Memory B cell (primary cell): ENCODE measurements around the gene DCUN1D4.
"Not testable (repeated sequence)": the region's sequence is repeated elsewhere in the genome, so short reads cannot be mapped to it uniquely, and the experiment has no call there.

Experiments
- ATAC-seq: fragments of 150-1000 bp; cut with Tn5 transposase; 2 replicates; pipeline ENCODE4 v1.10.0; 2021; ENCODE audit warnings: low read depth, mild to moderate bottlenecking, moderate library complexity
- DNase-seq, 2 donors: peaks; one replicate each; pipeline ENCODE4 v3.0.0; 2022; ENCODE audit warnings: low spot score in 2 of 2
- H3K27ac Mint-ChIP-seq: one replicate; pipeline ENCODE4 v1.8.0; 2022; ENCODE audit warnings: mild to moderate bottlenecking, moderate library complexity, mixed read lengths
- H3K27me3 Mint-ChIP-seq: one replicate; pipeline ENCODE4 v1.8.0; 2022; ENCODE audit warnings: mixed read lengths
- H3K36me3 Mint-ChIP-seq: one replicate; pipeline ENCODE4 v1.8.0; 2022; ENCODE audit warnings: mild to moderate bottlenecking, mixed read lengths
- H3K4me1 Mint-ChIP-seq: one replicate; pipeline ENCODE4 v1.8.0; 2022; ENCODE audit warnings: mixed read lengths
- H3K4me3 Mint-ChIP-seq: one replicate; pipeline ENCODE4 v1.8.0; 2022; ENCODE audit warnings: mild to moderate bottlenecking, moderate library complexity, mixed read lengths
- H3K9me3 Mint-ChIP-seq: one replicate; pipeline ENCODE4 v1.8.0; 2022; ENCODE audit warnings: mixed read lengths

The DCUN1D4 gene

DNA sequence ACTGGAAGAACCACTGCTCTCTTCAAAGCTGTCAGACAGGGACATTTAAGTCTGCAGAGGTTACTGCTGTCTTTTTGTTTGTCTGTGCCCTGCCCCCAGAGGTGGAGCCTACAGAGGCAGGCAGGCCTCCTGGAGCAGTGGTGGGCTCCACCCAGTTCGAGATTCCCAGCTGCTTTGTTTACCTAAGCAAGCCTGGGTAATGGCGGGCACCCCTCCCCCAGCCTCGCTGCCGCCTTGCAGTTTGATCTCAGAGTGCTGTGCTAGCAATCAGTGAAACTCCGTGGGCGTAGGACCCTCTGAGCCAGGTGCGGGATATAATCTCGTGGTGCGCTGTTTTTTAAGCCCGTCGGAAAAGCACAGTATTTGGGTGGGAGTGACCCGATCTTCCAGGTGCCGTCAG is 97.5 kb downstream of the DCUN1D4 start:
- not testable (repeated sequence) for DNase-seq, H3K27ac Mint-ChIP-seq, H3K4me3 Mint-ChIP-seq, H3K27me3 Mint-ChIP-seq, H3K36me3 Mint-ChIP-seq, H3K9me3 Mint-ChIP-seq, ATAC-seq, H3K4me1 Mint-ChIP-seq

DNA sequence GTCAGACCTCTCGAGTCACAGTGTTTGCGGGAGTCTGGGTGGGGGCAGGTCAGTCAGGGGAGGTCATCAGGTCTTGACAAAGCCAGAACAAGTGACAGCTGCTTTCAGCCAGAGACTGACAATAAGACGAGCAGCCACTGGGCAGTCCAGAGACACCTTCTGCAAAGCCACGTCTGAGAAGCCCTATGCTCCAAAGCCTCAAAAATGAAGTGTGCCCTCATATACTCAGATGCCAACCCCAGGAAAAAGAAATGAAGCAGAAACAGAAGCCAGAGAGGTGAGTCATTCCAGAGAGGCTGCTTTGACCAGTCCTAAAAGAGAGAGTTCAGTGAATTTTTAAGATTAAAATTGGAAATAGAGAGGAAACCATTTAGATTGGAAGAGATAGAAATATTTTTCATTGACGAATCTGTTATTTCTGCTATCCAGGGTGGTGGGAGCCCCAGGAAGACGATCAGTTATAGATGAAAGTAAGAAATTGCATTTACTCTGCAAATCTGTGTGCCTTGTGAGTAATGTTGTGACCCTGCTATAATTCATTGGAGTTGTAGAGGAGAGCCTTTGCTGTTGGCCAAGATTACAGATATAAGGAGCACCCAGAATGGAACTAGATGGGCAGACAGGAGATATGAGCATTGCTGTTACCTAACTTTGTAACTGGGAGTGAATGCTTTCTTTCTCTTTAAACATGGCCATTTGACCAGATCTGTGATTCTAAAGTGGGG is 99.3 kb downstream of the DCUN1D4 start:
- H3K27me3 Mint-ChIP-seq, result no peaks in the 10 kb centered on the region
- H3K9me3 Mint-ChIP-seq, result peaks cover 3% of the 10 kb centered on the region
- no peaks in the 10 kb centered on the region for H3K4me1 Mint-ChIP-seq
- no peak overlapping the region for H3K4me3 Mint-ChIP-seq
- H3K36me3 Mint-ChIP-seq, result no peaks in the 10 kb centered on the region
- ATAC-seq (no peak), DNase-seq (no peak)
- no peak overlapping the region for H3K27ac Mint-ChIP-seq

DNA sequence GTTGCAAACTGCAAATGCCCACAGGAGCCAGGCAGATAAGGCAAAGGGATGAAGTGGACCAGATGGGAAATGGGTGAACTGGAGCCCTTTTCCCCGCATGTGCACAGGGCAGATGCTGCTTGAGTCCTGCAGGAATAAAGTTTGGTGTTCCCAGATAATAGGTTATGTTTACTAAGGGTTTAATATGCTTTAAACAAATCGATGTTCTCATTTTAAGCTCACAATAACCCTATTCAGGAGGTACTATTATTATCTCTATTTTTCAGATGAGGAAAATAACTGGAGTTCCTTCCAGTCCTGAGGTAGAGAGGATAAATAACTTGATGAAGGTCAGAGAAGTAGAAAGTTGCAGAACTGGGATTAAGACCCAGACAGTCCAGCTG is 99.9 kb downstream of the DCUN1D4 start:
- ATAC-seq, result no peak
- no peaks in the 10 kb centered on the region for H3K36me3 Mint-ChIP-seq
- peaks cover 3% of the 10 kb centered on the region for H3K9me3 Mint-ChIP-seq
- no peak for DNase-seq
- no peaks in the 10 kb centered on the region for H3K4me1 Mint-ChIP-seq
- no peak overlapping the region for H3K4me3 Mint-ChIP-seq
- no peak overlapping the region for H3K27ac Mint-ChIP-seq
- H3K27me3 Mint-ChIP-seq, result no peaks in the 10 kb centered on the region

DNA sequence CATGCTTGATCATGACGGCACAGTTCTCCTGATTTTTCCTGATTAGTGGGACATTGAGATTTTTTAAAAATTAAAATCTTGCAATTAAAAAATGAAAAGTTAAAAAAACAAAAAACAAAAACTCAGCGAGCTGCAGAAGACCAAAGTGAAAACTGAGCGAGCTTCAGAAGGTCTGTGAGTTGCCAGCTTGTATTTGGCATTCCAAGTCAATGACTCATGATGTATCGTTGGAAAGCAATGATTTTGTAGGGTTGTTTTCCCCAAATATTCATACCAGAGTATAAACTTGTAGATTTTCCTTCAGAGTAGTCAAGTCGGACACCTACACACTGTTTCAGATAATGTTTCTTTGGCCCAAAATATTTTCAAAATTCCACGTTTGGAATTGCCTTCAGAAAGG is 100.3 kb downstream of the DCUN1D4 start:
- Mint-ChIP-seq H3K9me3 (peaks cover 3% of the 10 kb centered on the region), H3K4me3 (no peak overlapping the region), H3K27ac (no peak overlapping the region), H3K27me3 (no peaks in the 10 kb centered on the region), H3K36me3 (no peaks in the 10 kb centered on the region), H3K4me1 (no peaks in the 10 kb centered on the region)
- DNase-seq, result no peak
- ATAC-seq, result no peak

DNA sequence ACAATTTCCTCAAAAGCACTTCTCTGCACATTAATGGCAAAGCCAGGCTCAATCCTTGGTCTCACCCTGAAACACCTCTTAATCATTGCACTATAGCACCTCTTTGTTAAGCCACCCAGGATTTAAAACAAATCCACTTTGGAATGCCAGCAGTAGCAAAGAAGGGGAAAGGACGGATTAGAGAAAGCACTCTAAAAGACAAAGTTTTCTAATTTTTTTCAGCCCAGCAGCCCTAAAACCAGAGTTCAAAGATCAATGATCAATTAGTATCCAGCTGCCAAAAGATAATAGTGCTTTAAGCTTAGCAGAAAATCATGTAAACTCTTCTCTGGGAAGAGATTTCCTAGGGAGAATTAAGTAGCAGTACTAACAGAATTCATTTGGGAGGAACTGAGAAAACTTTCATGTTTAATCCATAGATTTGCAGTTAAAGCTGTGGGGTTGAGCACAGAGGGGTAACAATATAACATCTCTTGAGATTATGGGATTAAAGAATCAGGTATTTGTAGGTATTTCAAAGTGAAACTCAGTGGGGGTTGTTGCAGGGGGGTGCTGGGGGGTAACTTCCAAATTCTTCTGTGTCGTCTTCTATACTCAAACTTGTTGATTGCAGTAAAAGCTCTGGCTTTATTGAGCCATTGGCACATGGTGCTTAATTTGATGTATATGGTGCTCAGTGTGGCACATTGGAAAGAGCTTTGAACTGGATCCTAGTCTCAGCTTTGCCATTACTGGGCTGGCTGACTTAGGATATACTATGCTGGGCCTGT is 115.4 kb downstream of the DCUN1D4 start:
- H3K4me1 Mint-ChIP-seq, result peaks cover 2% of the 10 kb centered on the region
- DNase-seq (no peak), ATAC-seq (no peak)
- H3K27me3 Mint-ChIP-seq, result peaks cover 5% of the 10 kb centered on the region
- H3K9me3 Mint-ChIP-seq, result peaks cover 4% of the 10 kb centered on the region
- H3K36me3 Mint-ChIP-seq, result no peaks in the 10 kb centered on the region
- no peak overlapping the region for H3K4me3 Mint-ChIP-seq
- H3K27ac Mint-ChIP-seq, result no peak overlapping the region

DNA sequence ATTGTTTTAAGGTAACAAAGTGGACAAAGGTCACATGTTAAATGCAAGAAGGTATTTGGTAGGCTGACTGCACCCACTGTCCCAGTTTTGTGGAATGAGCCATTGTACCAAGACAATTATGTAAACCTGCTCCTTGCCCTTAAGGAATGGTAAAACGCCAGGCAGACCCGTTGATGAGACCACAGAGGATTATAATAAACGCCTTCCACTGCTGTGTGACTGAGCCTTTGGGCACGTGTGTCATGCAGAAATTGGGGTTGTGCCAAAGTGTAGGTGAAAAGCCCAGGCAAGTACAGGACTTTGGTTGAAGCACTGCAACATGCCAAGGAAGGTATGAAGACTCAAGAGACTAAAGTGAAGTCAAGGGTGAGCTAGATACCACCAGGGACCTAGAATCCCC is 117.5 kb downstream of the DCUN1D4 start:
- H3K36me3 Mint-ChIP-seq, result no peaks in the 10 kb centered on the region
- peaks cover 2% of the 10 kb centered on the region for H3K4me1 Mint-ChIP-seq
- H3K27ac Mint-ChIP-seq, result no peak overlapping the region
- H3K4me3 Mint-ChIP-seq, result no peak overlapping the region
- peaks cover 4% of the 10 kb centered on the region for H3K9me3 Mint-ChIP-seq
- peaks cover 6% of the 10 kb centered on the region for H3K27me3 Mint-ChIP-seq
- no peak for DNase-seq
- no peak for ATAC-seq

DNA sequence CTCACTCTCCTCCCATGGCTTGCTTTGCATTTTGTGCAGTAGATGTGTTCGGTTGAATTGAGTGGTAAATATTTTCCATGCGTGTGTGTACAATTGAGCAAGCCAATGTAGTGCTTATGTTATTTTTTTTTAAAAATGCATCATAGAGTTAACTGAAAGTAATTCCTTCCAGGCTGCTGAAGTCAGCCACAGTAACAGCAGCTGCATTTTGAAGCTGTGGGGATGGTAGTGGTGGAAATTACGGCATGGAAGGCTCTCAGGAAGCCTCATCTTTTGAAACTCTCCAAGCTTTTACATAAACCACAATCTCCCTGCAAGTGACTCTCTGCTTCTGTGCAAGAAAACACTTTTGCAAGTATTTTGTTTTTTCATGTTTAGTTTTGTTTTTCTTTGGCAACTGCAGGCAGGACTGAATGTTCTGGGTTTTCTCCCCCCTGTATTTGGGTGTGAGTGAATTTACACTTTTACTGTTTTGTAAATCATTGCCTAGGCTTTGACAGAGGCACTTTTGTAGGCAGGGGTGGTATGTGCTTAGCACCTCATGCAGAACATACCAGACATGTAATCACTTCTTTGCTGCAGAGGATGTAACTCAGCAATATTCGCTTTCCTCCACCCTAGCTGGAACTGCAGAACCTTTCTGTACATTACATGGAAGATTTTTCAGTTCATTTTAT is 121.0 kb downstream of the DCUN1D4 start:
- DNase-seq (no peak), ATAC-seq (no peak)
- H3K36me3 Mint-ChIP-seq, result no peaks in the 10 kb centered on the region
- no peak overlapping the region for H3K27ac Mint-ChIP-seq
- H3K9me3 Mint-ChIP-seq, result peaks cover 6% of the 10 kb centered on the region
- H3K4me1 Mint-ChIP-seq, result peaks cover 2% of the 10 kb centered on the region
- H3K4me3 Mint-ChIP-seq, result no peak overlapping the region
- H3K27me3 Mint-ChIP-seq, result peaks cover 4% of the 10 kb centered on the region

DNA sequence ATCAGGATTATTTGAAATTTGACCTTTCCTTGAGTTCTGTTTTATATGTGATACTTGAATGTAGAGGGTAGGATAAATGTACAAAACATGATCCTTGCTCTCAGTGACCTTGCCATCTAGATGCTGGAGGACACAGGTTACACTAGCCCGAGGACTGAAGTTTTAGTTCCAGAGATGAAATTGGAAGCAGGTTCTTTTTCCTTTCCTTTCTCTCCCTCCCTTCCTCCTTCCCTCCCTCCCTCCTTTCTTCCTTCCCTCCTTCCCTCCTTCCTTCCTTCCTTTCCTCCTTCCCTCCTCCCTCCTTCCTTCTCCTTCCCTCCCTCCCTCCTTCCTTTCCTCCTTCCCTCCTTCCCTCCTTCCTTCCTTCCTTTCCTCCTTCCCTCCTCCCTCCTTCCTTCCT is 122.9 kb downstream of the DCUN1D4 start:
- H3K4me3 Mint-ChIP-seq, result no peak overlapping the region
- no peaks in the 10 kb centered on the region for H3K4me1 Mint-ChIP-seq
- peaks cover 4% of the 10 kb centered on the region for H3K27me3 Mint-ChIP-seq
- no peak for DNase-seq
- no peaks in the 10 kb centered on the region for H3K36me3 Mint-ChIP-seq
- no peak for ATAC-seq
- H3K9me3 Mint-ChIP-seq, result peaks cover 6% of the 10 kb centered on the region
- H3K27ac Mint-ChIP-seq, result no peak overlapping the region
